ENCODE results near the gene ADM5.

Gene ADM5

GRCh38 chr19:49689133-49690078 is at the start of gene ADM5:
ADM5 (plus strand) TSS chr19:49689594; CDS start chr19:49689838, 244 bp downstream.
- no peak for DNase-seq

DNA sequence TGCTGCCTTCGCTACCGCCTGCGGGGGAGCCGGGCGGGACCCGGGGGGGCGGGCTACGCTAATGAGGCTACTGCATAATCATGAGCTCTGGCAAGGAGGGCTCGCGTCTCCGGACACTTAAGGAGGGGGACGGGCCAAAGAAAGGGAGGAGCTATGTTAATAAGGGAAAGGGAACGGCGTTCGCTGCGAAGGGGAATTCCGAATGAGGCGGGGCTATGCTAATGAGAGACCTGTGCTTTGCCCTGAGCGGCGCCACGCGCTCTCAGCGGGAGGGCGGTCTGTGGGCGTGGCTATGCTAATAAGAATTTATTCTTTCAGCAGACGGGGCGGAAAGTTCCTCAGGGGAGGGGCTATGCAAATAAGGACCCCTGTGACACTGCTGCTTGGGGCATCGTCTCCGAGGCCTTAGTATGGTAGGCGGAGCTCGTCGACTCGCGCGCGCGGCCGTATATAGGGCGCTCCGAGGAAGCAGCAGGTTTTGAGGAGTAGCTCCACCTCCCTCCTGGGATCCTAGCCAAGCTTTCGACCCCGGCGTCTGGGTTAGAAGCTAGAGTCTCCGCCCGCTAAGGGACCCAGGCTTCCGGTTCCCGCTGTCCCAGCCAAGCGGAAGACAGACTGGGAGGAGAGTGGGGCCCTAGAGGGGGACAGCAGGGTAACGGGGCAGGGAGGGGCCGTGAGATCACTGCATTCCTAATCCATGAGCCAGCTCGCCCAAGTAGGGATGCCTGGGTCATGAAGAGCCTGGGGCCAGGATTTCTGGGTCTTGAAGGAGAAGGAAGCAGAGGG is 49.1 kb upstream of the ADM5 start, which contains the start of gene RRAS:
Gene RRAS, minus strand, starts transcription at position 31 of the 786 bp plus-strand sequence. CDS start 45 bp downstream, outside the sequence.
- DNase-seq = peak; percentile 100

DNA sequence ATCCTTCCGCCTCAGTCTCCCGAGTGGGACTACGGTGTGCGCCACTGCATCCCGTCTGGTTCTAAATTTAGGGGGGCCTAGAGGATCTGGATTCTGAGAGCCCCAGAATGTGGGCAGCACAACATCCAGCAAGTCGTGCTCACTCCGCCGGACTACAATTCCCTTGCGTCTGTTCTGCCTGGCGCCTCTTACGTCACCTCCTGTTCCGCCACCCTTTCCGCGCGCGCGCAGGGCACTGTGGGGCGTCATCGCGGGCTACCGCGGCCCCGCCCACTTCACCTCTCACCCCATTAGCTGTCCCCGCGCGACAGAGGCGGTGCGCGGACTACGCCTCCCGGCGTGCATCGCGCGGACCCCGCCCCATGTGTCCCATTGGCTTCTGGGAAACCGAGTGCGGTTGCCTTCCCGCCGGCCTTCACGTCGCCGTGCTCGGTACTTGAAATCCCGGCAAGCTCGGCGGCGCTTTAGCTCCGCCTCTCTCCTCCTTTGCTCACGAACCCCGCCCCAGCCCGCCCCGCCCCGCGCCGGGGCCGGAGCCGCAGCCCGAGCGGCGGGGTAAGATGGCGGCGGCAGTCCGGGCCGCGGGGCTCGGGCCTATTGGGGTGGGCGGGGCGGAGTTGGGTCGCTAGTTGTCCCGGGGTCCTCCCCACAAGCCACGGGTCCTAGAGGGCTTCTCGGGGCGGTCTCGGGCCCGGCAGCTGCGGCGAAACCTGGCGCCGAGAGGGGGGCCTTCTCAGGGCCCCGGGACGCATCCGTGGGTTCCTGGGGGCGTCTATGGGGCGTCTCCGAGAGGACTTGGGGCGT is 47.5 kb upstream of the ADM5 start, which contains the start of gene SCAF1:
Gene SCAF1, plus strand, starts transcription at position 522 of the 804 bp plus-strand sequence. CDS start 2,818 bp downstream, outside the sequence.
- DNase-seq = peak; percentile 100

- DNase-seq = no peak
Observed at GRCh38 chr19:49642492-49643035, 46.8 kb upstream of the ADM5 start.

DNA sequence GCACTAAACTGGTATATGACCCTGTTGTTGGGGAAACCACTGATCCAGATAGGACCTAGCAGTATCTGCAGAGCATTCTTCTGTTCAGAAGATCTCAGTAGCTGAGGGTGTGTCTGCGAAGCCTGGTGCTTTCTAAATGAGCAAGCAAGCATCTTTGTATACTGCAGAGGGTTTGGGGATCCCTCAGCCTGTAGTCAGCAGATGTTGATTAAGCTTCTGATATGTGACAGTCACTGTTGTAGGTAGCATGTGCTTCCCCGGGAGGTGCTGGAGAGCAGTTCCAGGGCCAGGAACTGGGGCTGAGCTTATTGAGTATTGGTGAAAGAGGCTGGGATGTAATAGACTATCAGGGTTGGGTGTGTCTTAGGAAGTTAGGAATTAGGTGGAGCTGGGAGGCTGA is 45.9 kb upstream of the ADM5 start:
- DNase-seq = no peak

DNA sequence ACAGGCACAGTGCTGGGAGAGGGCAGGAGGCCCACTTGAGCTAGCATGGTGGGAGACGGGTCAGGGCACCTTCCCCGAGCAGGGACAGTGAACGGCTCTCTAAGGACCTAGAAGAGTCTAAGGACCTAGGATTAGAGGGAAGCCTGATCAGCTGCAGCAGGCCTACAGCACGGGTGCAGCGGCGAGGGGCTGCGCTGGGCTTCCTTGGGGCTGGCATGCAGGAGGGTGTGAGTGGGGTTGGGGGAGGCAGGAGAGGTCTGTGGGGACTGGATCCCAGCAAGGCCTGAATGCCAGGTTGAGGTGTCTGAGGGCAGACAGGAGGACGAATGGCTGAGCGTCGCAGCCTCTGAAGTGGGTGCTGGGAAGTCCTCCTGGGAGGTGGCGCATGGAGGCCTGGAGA is 43.8 kb upstream of the ADM5 start:
- no peak for DNase-seq

DNA sequence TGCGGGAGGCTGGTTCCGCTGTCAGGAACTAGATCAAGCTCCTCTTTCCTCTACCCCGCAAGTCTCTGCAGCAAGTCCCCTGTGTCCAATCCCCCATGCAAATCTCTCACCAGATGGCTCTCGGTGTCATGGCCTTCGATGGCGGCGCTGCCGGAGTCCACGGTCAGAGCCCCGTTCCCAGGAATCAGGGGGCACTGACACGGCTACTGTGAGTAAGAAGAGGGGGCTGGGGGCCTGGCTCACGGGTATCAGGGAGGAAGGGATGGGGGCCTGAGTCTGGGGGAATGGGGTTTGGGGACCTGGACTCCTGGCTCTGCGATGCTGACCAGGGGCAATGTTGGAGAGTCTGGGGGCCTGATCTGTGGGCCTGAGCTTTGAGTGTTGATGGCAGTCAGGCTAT is 43.4 kb upstream of the ADM5 start:
- DNase-seq = no peak

GRCh38 chr19:49646586-49646985 is 42.8 kb upstream of the ADM5 start:
- DNase-seq = no peak

GRCh38 chr19:49651029-49651819 is 38.2 kb upstream of the ADM5 start:
- no peak for DNase-seq

GRCh38 chr19:49651820-49652550 is 37.4 kb upstream of the ADM5 start:
- DNase-seq = no peak

GRCh38 chr19:49652551-49653465 is 36.6 kb upstream of the ADM5 start:
- no peak for DNase-seq

- no peak for DNase-seq
Observed at GRCh38 chr19:49653466-49653806, 36.0 kb upstream of the ADM5 start.

- DNase-seq = no peak
Observed at GRCh38 chr19:49654581-49654980, 34.8 kb upstream of the ADM5 start.

DNA sequence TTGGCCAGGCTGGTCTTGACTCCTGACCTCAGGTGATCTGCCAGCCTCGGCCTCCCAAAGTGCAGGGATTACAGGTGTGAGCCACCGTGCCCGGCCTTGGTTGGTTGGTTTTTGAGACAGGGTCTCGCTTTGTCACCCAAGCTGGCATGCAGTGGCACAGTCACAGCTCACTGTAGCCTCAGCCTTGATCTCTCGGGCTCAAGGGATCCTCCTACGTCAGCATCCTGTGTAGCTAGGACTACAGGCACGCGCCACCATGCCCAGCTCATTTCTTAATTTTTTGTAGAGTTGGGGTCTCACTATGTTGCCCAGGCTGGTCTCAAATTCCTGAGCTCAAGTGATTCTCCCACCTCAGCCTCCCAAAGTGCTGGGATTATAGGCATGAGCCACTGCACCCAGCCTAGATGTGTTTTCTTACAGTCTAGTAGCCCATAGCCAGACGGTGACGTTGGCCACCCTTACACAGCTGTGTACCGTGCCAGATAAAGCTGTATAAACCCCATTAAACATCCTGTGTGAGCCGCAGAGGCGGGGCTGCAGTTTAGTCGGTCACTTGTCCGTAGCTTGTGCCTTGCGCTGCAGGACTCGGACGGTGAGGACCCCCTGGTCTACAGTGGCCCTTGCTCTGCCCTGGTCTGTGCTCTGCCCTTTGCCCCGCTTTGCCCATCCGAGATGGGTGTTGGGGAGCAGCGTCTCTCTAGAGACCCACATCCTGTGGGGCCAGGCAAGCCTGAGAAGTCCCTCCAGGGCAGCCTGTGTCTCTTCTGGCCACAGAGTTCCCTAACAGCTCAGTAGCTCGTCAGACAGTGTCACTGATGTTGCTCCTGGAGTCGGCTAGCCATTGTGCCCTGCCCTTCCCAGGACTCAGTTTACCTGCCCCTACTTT is 33.6 kb upstream of the ADM5 start:
- no peak for DNase-seq

- no peak for DNase-seq
Observed at GRCh38 chr19:49656456-49657109, 32.8 kb upstream of the ADM5 start.

- DNase-seq = no peak
Observed at GRCh38 chr19:49657493-49658138, 31.8 kb upstream of the ADM5 start.

DNA sequence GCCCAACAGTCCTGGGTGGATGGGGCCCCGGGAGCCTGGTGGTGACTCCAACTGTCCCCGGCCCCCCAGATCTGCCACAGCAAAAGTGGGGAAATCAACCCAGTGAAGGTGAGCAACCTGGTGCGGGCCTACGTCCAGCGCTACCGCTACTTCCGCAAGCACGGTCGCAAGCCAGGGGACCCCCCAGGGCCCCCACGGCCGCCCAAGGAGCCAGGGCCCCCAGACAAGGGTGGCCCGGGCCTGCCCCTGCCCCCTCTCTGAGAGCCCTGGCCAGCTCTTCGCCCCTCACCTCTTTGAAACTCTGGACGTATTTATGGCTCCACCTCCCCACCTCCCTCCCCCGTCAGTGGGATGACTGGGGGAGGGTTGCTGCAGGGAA is 31.3 kb upstream of the ADM5 start:
- no peak for DNase-seq
